Measurements from ENCODE around the gene SLC43A3.

DNA sequence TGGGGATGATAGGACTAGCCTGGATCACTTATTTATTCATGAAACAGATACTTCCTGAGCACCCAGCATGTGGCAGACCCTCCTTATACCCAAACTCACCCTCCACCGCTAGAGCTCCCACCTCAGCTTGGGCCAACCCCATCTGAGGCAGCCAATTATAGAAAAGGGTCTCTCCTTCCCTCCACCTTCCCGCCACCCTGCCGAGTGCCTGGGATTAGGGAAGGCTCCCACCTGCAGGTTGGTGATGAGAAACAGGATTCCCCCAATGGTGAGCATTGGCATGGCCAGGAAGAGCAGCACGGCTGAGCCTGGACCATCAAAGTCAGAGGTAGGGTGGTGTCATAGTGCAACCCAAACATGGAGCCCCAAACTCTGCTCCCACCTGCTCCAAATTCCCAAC, 5.9 kb downstream of the SLC43A3 start:
- TF ChIP-seq, protein P1, sequence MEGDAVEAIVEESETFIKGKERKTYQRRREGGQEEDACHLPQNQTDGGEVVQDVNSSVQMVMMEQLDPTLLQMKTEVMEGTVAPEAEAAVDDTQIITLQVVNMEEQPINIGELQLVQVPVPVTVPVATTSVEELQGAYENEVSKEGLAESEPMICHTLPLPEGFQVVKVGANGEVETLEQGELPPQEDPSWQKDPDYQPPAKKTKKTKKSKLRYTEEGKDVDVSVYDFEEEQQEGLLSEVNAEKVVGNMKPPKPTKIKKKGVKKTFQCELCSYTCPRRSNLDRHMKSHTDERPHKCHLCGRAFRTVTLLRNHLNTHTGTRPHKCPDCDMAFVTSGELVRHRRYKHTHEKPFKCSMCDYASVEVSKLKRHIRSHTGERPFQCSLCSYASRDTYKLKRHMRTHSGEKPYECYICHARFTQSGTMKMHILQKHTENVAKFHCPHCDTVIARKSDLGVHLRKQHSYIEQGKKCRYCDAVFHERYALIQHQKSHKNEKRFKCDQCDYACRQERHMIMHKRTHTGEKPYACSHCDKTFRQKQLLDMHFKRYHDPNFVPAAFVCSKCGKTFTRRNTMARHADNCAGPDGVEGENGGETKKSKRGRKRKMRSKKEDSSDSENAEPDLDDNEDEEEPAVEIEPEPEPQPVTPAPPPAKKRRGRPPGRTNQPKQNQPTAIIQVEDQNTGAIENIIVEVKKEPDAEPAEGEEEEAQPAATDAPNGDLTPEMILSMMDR (IDR thresholded peaks at IDR 0.05), result no peak
- no peak for TF ChIP-seq POLR2A (IDR thresholded peaks at IDR 0.05)
- TF ChIP-seq EP300 (IDR thresholded peaks at IDR 0.05), result no peak

Data from ovary (tissue), 3 donors.